Suprapubic skin (tissue), 4 donors: ENCODE data around the gene LDB2. TPM values are rescaled to one million over a fixed set of nuclear protein-coding genes. Genes with fewer than 3 reads are reported as not detected.

Source experiments
- DNase-seq, 2 donors: peaks; one replicate each; pipeline ENCODE4 v3.0.0-alpha.2; 2019; ENCODE audit warnings: low spot score in 2 of 2
- H3K27ac ChIP-seq: fragments of 200-600 bp; sonication (generic); one replicate; pipeline ENCODE4 v1.5.1; 2019
- H3K27me3 ChIP-seq: fragments of 200-600 bp; sonication (generic); one replicate; pipeline ENCODE4 v1.5.1; 2019
- H3K36me3 ChIP-seq: fragments of 200-600 bp; sonication (generic); one replicate; pipeline ENCODE4 v1.5.1; 2019
- H3K4me1 ChIP-seq: fragments of 200-600 bp; sonication (generic); one replicate; pipeline ENCODE4 v1.5.1; 2019
- H3K4me3 ChIP-seq: fragments of 200-600 bp; sonication (generic); one replicate; pipeline ENCODE4 v1.5.1; 2019; ENCODE audit warnings: mild to moderate bottlenecking
- H3K9me3 ChIP-seq: fragments of 200-600 bp; sonication (generic); one replicate; pipeline ENCODE4 v1.5.1; 2019
- EP300 ChIP-seq: sonication (generic); formaldehyde crosslinking; IDR thresholded peaks from one replicate; pipeline ENCODE4 v1.6.1; 2017; ENCODE audit warnings: antibody characterized with exemption
- POLR2A ChIP-seq, 2 donors: fragments of 450-650 bp; IDR thresholded peaks; one replicate each; pipeline ENCODE4 v1.6.1; 2017; ENCODE audit warnings: antibody characterized with exemption in 2 of 2, mild to moderate bottlenecking in 2 of 2, moderate library complexity in 2 of 2
- POLR2AphosphoS5 ChIP-seq, 3 donors: sonication (generic); formaldehyde crosslinking; IDR thresholded peaks; one replicate each; pipeline ENCODE4 v1.6.1; 2017; ENCODE audit warnings: antibody characterized with exemption in 3 of 3
- WGBS: methylation state at CpG from one replicate; pipeline ENCODE4 v1.1.5; 2018; 5-methylcytosine and 5-hydroxymethylcytosine counted together
- total RNA-seq, 4 donors: library from RNA; depleted of rRNA; stranded (reverse); fragments of >200 nt; gene quantifications; one replicate each; pipeline ENCODE4 v1.1.0, GENCODE V29; 2016
- TF ChIP-seq, protein P1 (sequence below), 2 donors: fragments of 200-600 bp in 1 of 2; fragments of 450-650 bp in 1 of 2; sonication (generic) in 1 of 2; IDR thresholded peaks; one replicate each; pipeline ENCODE4 v1.5.1; 2016 to 2019; ENCODE audit warnings: antibody characterized with exemption in 2 of 2, mild to moderate bottlenecking in 1 of 2, moderate library complexity in 1 of 2

The LDB2 gene
- total RNA-seq, 4 donors from 2014 or later = 4.7 to 17.7 (median 9.9) TPM

- no peak for DNase-seq
- no peaks in the 10 kb centered on the region for H3K27me3 ChIP-seq
- H3K27ac ChIP-seq = no peak overlapping the region
- WGBS = 60% methylated on average over 3 of the region's 3 CpGs
- no peaks in the 10 kb centered on the region for H3K9me3 ChIP-seq
- H3K4me3 ChIP-seq = no peak overlapping the region
- TF ChIP-seq, protein P1, sequence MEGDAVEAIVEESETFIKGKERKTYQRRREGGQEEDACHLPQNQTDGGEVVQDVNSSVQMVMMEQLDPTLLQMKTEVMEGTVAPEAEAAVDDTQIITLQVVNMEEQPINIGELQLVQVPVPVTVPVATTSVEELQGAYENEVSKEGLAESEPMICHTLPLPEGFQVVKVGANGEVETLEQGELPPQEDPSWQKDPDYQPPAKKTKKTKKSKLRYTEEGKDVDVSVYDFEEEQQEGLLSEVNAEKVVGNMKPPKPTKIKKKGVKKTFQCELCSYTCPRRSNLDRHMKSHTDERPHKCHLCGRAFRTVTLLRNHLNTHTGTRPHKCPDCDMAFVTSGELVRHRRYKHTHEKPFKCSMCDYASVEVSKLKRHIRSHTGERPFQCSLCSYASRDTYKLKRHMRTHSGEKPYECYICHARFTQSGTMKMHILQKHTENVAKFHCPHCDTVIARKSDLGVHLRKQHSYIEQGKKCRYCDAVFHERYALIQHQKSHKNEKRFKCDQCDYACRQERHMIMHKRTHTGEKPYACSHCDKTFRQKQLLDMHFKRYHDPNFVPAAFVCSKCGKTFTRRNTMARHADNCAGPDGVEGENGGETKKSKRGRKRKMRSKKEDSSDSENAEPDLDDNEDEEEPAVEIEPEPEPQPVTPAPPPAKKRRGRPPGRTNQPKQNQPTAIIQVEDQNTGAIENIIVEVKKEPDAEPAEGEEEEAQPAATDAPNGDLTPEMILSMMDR (IDR thresholded peaks at IDR 0.05) = no peak
- TF ChIP-seq EP300 = no peak
- no peak for TF ChIP-seq POLR2AphosphoS5 (IDR thresholded peaks at IDR 0.05)
- TF ChIP-seq POLR2A (IDR thresholded peaks at IDR 0.05) = no peak
- no peaks in the 10 kb centered on the region for H3K4me1 ChIP-seq
- no peaks in the 10 kb centered on the region for H3K36me3 ChIP-seq
Observed at GRCh38 chr4:16809943-16810342, 88.5 kb downstream of the LDB2 start.

DNA sequence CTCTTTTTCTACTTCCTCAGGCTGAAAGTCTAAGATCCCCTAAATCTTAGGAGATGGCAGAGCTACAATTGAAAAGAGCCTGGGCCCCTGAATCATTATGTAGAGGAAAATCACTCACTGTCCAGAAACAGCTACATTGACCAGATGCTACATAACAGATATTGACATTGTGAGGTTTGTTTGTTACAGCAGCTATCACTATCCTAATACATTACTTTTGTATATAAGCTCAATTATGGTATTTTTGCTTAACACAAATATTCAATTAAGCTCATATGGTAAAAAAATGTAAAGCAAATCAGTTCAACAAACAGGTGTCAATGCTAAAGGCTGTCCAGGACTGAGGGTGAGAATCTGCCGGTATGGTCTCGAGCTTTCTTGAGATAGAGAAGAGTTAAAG lies 89.4 kb downstream of the LDB2 start:
- no peak overlapping the region for H3K27ac ChIP-seq
- H3K9me3 ChIP-seq = no peaks in the 10 kb centered on the region
- 94% methylated on average over 2 of the region's 2 CpGs for WGBS
- no peak for DNase-seq
- H3K4me1 ChIP-seq = no peaks in the 10 kb centered on the region
- H3K27me3 ChIP-seq = no peaks in the 10 kb centered on the region
- no peak overlapping the region for H3K4me3 ChIP-seq
- no peaks in the 10 kb centered on the region for H3K36me3 ChIP-seq
- TF ChIP-seq POLR2A (IDR thresholded peaks at IDR 0.05) (no peak), EP300 (no peak), POLR2AphosphoS5 (IDR thresholded peaks at IDR 0.05) (no peak)
- TF ChIP-seq, protein P1 (IDR thresholded peaks at IDR 0.05) = no peak

GRCh38 chr4:16807355-16807754 lies 91.1 kb downstream of the LDB2 start:
- no peak overlapping the region for H3K4me3 ChIP-seq
- DNase-seq = no peak

GRCh38 chr4:16804581-16804980 lies 93.9 kb downstream of the LDB2 start:
- Histone ChIP-seq H3K9me3 (no peaks in the 10 kb centered on the region), H3K27ac (no peak overlapping the region), H3K36me3 (no peaks in the 10 kb centered on the region), H3K4me1 (no peaks in the 10 kb centered on the region), H3K27me3 (no peaks in the 10 kb centered on the region), H3K4me3 (no peak overlapping the region)
- DNase-seq = no peak
- TF ChIP-seq POLR2AphosphoS5 (IDR thresholded peaks at IDR 0.05) (no peak), POLR2A (IDR thresholded peaks at IDR 0.05) (no peak), EP300 (no peak)
- TF ChIP-seq, protein P1 (IDR thresholded peaks at IDR 0.05) = no peak

More at GRCh38 chr4:16807355-16807754, 91.1 kb downstream of the LDB2 start:
- no peaks in the 10 kb centered on the region for H3K4me1 ChIP-seq
- no peak overlapping the region for H3K27ac ChIP-seq
- no peaks in the 10 kb centered on the region for H3K27me3 ChIP-seq
- H3K36me3 ChIP-seq = no peaks in the 10 kb centered on the region
- H3K9me3 ChIP-seq = no peaks in the 10 kb centered on the region
- no peak for TF ChIP-seq EP300
- TF ChIP-seq POLR2AphosphoS5 (IDR thresholded peaks at IDR 0.05) = no peak
- TF ChIP-seq, protein P1 (IDR thresholded peaks at IDR 0.05) = no peak
- TF ChIP-seq POLR2A (IDR thresholded peaks at IDR 0.05) = no peak

DNA sequence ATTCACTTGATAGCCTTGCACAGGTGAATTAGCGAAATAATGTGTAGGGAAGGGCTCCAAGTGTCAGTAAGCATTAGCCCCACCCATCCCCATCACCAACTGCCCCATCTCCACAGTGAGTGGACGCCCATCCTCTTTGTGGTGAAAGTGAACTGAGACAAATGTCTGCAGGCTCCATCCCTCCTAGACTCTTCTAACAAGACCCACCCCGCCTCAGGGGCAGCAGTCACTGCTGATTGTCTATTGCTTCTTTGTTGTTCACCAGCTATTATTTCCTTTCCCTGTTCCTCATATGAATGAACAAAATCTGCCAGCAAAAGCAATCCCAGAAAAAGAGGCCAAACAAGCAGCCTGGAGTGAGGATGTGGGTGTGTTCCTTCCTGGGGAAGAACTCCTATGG lies 96.4 kb downstream of the LDB2 start:
- TF ChIP-seq, protein P1 (IDR thresholded peaks at IDR 0.05) = no peak
- TF ChIP-seq EP300 (no peak), POLR2AphosphoS5 (IDR thresholded peaks at IDR 0.05) (no peak), POLR2A (IDR thresholded peaks at IDR 0.05) (no peak)

More for the DNA sequence above, 96.4 kb downstream of the LDB2 start:
- Histone ChIP-seq H3K9me3 (no peaks in the 10 kb centered on the region), H3K4me3 (no peak overlapping the region), H3K27ac (no peak overlapping the region), H3K27me3 (no peaks in the 10 kb centered on the region), H3K36me3 (no peaks in the 10 kb centered on the region), H3K4me1 (no peaks in the 10 kb centered on the region)
- no peak for DNase-seq
- WGBS = 92% methylated on average over 3 of the region's 3 CpGs
